GM13977 (cell line): Measurements from ENCODE around the gene CDK5R2.

Source experiments
- DNase-seq: peaks from one replicate; pipeline ENCODE4 v3.0.0; 2012; ENCODE audit warnings: low spot score
- CTCF ChIP-seq: IDR thresholded peaks from 2 replicates; pipeline ENCODE4 v1.5.1; 2012; ENCODE audit warnings: mild to moderate bottlenecking, control low read depth; ENCODE audit not compliant: insufficient read depth; ENCODE audit errors: extremely low read depth, missing control alignments
- in situ Hi-C: fragments of 300-500 bp; cut with MboI; formaldehyde crosslinking; loops from one replicate; pipeline ENCODE4 v1.12.0; 2022; ENCODE audit warnings: low sequenced_read_pairs, low pct_unique_long_range_greater_than_20kb, mixed read lengths, inconsistent platforms; ENCODE audit not compliant: unreplicated experiment

CDK5R2 gene

GRCh38 chr2:218954541-218955300 lies 4.7 kb upstream of the CDK5R2 start:
- in situ Hi-C loops = no loop called here
- no peak for DNase-seq
- no peak for TF ChIP-seq CTCF

- DNase-seq = no peak
- in situ Hi-C loops = no loop called here
- no peak for TF ChIP-seq CTCF
Measured at GRCh38 chr2:218956039-218956438, 3.4 kb upstream of the CDK5R2 start.

GRCh38 chr2:218957671-218958070 lies 1.8 kb upstream of the CDK5R2 start:
- TF ChIP-seq CTCF = no peak
- DNase-seq = no peak
- in situ Hi-C loops = no loop called here

GRCh38 chr2:218958276-218958675 lies 1.2 kb upstream of the CDK5R2 start:
- DNase-seq = no peak
- no peak for TF ChIP-seq CTCF
- in situ Hi-C loops = no loop called here

- no peak for TF ChIP-seq CTCF
- no peak for DNase-seq
- in situ Hi-C loops = no loop called here
Measured at GRCh38 chr2:218959761-218960308, 369 bp downstream of the CDK5R2 start.

- in situ Hi-C loops = no loop called here
- DNase-seq = peak; percentile 50
- TF ChIP-seq CTCF = no peak
Measured at GRCh38 chr2:218960309-218961165, 1.1 kb downstream of the CDK5R2 start.
